ENCODE results near the gene C1GALT1.

Gene C1GALT1

DNA sequence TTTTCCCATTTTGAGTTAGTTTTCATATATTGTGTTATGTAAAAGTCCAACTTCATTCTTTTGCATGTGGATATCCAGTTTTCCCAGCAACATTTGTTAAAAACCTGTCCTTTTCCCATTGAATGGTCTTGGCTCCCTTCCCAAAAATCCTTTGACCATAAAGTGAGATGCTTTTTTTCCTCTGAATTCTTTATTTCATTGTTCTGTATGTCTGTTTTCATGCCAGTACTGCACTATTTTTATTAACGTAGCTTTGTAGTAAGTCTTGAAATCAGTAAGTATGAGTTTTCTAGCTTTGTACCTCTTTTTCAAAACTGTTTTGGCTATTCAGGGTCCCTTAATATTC, 20.0 kb downstream of the C1GALT1 start:
- no peak for DNase-seq

GRCh38 chr7:7203813-7204575, 21.6 kb downstream of the C1GALT1 start:
- DNase-seq = peak in 1 of 2 donors; percentile 37

GRCh38 chr7:7207876-7208275, 25.5 kb downstream of the C1GALT1 start:
- DNase-seq = no peak

GRCh38 chr7:7208520-7208919, 26.2 kb downstream of the C1GALT1 start:
- DNase-seq = no peak

GRCh38 chr7:7209412-7210050, 27.2 kb downstream of the C1GALT1 start:
- DNase-seq = no peak

- DNase-seq = no peak
Observed at GRCh38 chr7:7210475-7211237, 28.3 kb downstream of the C1GALT1 start.

- DNase-seq = no peak
Observed at GRCh38 chr7:7212612-7213011, 30.3 kb downstream of the C1GALT1 start.

DNA sequence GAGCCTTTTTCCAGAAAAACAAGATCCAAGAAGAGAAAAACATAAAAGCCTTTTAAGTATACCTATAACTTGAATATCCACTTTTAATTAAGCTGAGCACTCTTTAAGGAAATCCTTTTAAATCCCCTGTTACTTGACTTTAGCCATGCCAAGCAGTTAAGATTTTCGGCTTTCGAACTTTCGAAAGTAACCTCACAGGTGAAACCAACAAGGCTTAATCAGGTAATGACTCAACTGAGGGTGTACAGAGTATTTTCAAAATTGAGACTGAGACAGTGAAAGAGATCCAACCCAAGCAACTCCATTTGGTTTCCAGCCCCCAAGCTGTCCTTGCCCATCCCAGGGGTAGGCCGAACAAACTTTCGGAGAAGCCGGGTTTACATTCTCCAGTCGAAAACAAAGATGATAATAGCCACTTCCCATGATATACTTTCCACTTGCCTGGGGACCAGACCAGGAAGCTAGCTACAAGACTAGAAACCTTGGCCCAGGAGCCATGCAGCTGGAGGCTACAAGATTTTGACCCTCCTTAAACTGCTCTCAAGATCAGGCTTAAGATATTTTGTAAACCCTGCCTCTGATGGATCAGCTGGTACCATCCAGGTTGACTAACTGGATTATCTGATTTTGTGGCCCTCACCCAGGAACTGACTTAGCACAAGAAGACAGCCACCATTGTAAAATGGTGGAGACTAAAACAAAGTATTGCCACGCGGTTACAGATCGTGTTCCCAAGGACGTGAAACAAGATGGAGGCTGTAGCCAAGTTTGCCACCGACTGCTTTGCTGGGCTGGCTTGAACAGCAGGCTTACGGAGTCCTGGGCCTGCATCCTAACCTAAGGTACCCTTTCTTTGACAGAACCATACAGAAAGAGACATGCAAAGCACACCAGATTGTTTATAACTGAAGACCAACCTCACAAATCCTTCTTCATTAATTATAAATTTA, 32.3 kb downstream of the C1GALT1 start:
- no peak for DNase-seq

DNA sequence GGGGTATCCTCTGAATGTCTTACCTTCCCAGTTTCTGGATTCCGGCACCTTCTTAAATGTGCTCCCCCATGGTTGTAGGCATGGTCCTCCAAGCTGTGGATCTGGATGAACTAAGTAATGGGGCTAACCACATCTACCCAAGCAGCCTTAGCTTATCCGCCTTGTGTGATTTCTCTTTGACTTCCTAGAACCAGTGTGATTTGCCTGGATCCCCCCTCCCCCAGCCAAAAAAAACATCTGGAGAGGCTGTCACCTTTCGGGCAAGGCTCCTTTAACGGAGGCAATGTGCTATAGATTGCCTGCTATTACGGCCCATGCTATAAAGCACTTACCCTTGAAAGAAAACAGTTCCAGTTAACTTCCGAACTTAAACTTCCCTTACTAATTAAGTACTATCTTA, 33.9 kb downstream of the C1GALT1 start:
- DNase-seq = no peak

- DNase-seq = no peak
Observed at GRCh38 chr7:7219216-7219615, 36.9 kb downstream of the C1GALT1 start.

GRCh38 chr7:7220821-7221220, 38.5 kb downstream of the C1GALT1 start:
- no peak for DNase-seq

GRCh38 chr7:7221599-7222038, 39.3 kb downstream of the C1GALT1 start:
- DNase-seq = no peak

DNA sequence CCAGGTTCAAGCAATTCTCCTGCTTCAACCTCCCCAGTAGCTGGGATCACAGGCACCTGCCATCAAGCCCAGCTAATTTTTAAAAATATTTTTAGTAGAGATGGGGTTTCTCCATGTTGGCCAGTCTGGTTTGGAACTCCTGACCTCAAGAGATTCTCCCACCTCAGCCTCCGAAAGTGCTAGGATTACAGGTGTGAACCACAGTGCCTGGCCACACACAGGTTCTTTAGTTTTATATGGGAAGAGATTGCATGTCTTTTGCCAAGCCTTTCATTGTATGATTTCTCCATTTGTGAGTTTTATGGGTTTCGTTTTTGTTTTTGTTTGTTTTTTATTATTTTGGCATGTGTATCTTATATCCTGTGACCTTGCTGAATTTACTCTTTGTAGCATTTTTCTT, 40.9 kb downstream of the C1GALT1 start:
- no peak for DNase-seq

GRCh38 chr7:7226407-7226806, 44.1 kb downstream of the C1GALT1 start:
- DNase-seq = no peak

- no peak for DNase-seq
Observed at GRCh38 chr7:7228472-7228871, 46.1 kb downstream of the C1GALT1 start.

DNA sequence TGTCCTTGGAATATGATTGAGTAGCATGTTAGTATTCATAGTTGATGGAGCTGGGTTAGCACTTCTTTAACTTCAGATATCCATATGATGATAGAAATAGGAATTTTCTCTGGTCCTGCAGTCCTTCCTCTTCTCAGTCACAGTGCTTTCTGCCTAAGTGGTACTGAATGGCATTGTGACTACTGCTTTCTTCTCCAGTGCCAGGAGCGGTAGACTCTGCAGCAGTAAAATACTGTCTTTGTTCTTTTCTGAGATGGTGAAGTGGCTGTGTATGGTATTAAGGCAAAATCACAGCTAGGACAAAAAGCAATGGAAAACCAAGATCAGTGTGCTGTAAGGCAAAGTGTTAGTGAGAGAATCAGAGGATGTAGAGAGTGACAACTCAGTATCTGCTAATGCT, 46.6 kb downstream of the C1GALT1 start:
- no peak for DNase-seq

DNA sequence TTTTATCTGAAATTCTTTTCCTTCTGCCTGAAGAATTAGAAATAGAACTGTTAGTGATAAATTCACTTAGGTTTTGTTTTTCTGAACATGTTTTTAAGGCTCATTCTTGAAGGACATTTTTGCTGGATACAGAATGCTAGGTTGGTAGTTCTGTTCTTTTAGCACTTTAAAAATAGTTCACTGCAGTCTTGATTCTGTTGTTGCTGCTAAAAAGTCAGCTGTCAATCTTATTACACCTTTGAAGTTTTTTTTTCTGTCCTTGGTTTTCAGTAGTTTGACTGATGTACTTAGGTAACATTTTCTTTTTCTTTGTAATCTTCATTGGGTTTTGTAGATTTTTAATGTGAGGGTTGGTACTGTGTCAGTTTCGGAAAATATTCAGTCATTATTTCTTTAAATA, 48.7 kb downstream of the C1GALT1 start:
- peak in 1 of 2 donors; percentile 11 for DNase-seq

GRCh38 chr7:7231865-7232264, 49.5 kb downstream of the C1GALT1 start:
- DNase-seq = no peak

- DNase-seq = no peak
Observed at GRCh38 chr7:7235347-7235746, 53.0 kb downstream of the C1GALT1 start.

DNA sequence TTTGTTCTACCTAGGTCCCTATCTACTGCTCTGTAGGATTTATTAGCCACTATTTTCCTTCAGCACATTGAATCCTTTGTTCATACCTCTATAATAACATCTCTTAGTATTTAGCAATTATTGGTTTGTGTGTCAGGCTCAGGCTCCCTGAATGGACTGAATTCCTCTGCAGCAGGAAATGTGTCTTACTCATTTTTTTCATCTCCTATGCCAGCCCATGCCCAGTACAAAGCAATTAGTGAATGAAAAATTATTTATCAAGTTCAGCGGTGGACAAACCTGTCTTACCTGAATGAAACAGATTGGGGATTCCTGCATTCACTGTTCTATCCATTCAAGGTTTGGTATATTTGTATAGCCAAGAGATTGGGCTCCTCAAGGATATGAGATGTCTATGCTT, 53.7 kb downstream of the C1GALT1 start:
- DNase-seq = no peak

- DNase-seq = no peak
Observed at GRCh38 chr7:7237201-7237977, 55.0 kb downstream of the C1GALT1 start.

DNA sequence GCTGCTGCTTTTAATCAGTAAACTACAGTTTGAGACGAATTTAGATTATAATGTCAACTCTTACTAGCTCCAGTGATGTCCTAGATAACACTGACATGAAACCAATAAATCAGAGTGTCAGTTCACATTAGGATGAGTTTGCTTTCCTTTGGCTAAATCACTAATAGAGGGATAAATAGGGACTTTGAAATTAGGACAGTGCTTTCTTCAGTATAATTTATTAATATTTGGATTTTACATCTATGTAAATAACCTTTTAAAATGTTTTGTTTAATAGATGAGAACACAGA, 55.6 kb downstream of the C1GALT1 start:
- DNase-seq = no peak
